ENCODE data around the gene HDGF. TPM values are rescaled to one million over a fixed set of nuclear protein-coding genes. Genes with fewer than 3 reads are reported as not detected.

The HDGF gene
- 100 to 1,000 TPM; 303 to 315 TPM for total RNA-seq

DNA sequence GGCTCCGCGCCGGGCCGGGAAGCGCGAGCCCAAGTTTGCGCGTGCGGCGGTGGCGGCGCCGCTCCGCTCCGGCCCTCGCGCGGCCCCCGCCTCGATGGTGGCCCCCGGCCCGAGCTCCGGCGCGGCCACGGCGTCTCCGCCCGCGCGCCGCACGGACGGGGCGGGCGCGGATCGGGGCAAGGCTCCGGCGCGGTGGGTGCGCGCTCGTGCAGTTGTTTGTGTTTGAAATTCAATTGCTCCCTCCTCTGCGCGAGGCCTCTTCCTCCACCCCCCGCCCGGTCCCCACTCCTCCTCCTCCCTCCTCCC, at the start of gene HDGF:
Gene HDGF, minus strand, starts transcription at position 225 of the 306 bp plus-strand sequence. CDS start 246 bp downstream, outside the sequence.
- ChIA-PET POLR2A (interaction anchor here (0.5 to 3.3 kb wide), 8 partner anchors 10 to 1205 kb away, joined by 3 to 25 read pairs (median 4); partner anchors contain the start of genes ISG20L2, METTL25B, MRPL24 and PRCC), CTCF (interaction anchor here (1.0 to 3.9 kb wide), 7 partner anchors 10 to 141 kb away, joined by 3 to 42 read pairs (median 4); partner anchors contain the start of genes ISG20L2, METTL25B, MRPL24 and PRCC)

GRCh38 chr1:156797212-156797871, 45.9 kb upstream of the HDGF start:
- ChIA-PET POLR2A (no interaction called here), CTCF (interaction anchor here (0.8 to 8.8 kb wide), 8 partner anchors 10 to 94 kb away, joined by 3 to 79 read pairs (median 6); partner anchors contain the start of genes INSRR and NTRK1)

- ChIA-PET POLR2A (no interaction called here), CTCF (interaction anchor here (0.8 to 8.8 kb wide), 6 partner anchors 11 to 94 kb away, joined by 3 to 79 read pairs (median 9); partner anchors contain the start of genes INSRR and NTRK1)
These were observed 45.0 kb upstream of the HDGF start for GRCh38 chr1:156796340-156797097.

DNA sequence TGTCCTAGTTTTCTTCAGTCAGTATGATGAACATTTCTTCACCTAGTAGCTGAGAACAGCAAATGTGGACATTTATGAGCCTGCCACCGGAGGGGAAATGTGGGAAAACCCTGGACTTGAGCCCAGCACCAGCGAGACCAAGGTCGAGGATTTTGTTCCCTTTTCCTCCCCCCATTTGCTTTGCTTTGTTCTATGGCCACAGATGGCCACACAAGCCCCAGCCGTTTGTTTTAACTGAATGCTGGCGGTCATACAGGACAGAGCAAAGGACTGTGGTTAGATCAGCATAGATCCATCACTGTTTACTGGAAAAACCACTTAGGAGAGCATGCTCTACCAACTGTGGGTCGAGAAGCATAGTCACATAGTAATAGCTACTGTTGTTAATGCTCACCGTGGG, 44.3 kb upstream of the HDGF start:
- CTCF ChIA-PET: interaction anchor here (1.0 to 8.8 kb wide), 6 partner anchors 12 to 95 kb away, joined by 3 to 79 read pairs (median 9); partner anchors contain the start of genes INSRR and NTRK1
- POLR2A ChIA-PET: interaction anchor here (1.0 kb wide), 1 partner anchor 27 kb away, joined by 4 read pairs; no protein-coding TSS in a partner anchor

GRCh38 chr1:156795374-156795733, 43.9 kb upstream of the HDGF start:
- ChIA-PET CTCF (interaction anchor here (1.0 to 8.8 kb wide), 6 partner anchors 12 to 106 kb away, joined by 3 to 79 read pairs (median 7); partner anchors contain the start of genes INSRR and NTRK1), POLR2A (interaction anchor here (0.7 to 1.0 kb wide), 2 partner anchors 13 to 27 kb away, joined by 4 to 19 read pairs; no protein-coding TSS in a partner anchor)

GRCh38 chr1:156794506-156795373, 43.3 kb upstream of the HDGF start:
- POLR2A ChIA-PET: interaction anchor here (0.7 to 1.0 kb wide), 2 partner anchors 13 to 26 kb away, joined by 4 to 19 read pairs; no protein-coding TSS in a partner anchor

GRCh38 chr1:156789621-156790318, 38.3 kb upstream of the HDGF start:
- ChIA-PET POLR2A (no interaction called here), CTCF (interaction anchor here (1.6 to 4.0 kb wide), 2 partner anchors 63 to 70 kb away, joined by 7 to 15 read pairs; partner anchors contain the start of gene NTRK1)

More at GRCh38 chr1:156794506-156795373, 43.3 kb upstream of the HDGF start:
- CTCF ChIA-PET: interaction anchor here (0.6 to 8.8 kb wide), 5 partner anchors 31 to 105 kb away, joined by 3 to 79 read pairs (median 3); partner anchors contain the start of genes INSRR and NTRK1

DNA sequence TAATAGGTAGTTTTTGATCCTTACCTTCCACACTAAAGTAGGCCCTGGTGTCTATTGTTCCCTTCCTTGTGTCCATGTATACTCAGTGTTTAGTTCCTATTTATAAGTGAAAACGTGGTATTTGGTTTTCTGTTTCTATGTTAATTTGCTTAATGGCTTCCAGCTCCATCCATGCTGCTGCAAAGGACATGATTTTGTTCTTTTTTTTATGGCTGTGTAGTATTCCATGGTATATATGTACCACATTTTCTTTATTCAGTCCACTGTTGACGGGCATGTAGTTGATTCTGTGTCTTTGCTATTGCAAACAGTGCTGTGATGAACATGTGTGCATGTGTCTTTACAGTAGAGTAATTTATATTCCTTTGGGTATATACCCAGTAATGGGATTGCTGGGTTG, 36.7 kb upstream of the HDGF start:
- CTCF ChIA-PET: interaction anchor here (1.1 to 1.6 kb wide), 3 partner anchors 19 to 101 kb away, joined by 3 to 7 read pairs (median 3); no protein-coding TSS in a partner anchor
- POLR2A ChIA-PET: no interaction called here

- CTCF ChIA-PET: interaction anchor here (0.5 kb wide), 1 partner anchor 22 kb away, joined by 3 read pairs; no protein-coding TSS in a partner anchor
- POLR2A ChIA-PET: no interaction called here
These were observed 35.2 kb upstream of the HDGF start for GRCh38 chr1:156786640-156787039.

DNA sequence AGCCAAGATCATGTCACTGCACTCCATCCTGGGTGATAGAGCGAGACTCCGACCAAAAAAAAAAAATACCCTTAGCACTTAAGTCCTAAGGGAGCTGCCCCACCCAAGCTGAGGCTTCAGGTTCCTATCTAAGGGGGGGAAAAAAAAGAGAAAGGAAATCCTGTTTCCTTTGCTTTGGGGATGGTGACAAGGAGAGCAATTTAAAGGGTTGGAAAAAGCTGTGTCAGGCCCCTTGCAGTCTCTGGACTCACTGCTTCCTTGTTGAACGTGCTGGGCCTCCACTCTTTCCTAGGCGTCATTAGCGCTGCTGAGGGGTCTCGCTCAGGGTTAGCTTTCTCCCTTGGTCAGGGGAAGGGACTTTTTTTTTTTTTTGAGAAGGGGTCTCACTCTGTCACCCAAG, 34.0 kb upstream of the HDGF start:
- POLR2A ChIA-PET: interaction anchor here (0.7 kb wide), 2 partner anchors 8 to 9 kb away, joined by 3 to 10 read pairs; no protein-coding TSS in a partner anchor
- CTCF ChIA-PET: interaction anchor here (0.8 to 1.9 kb wide), 4 partner anchors 14 to 105 kb away, joined by 3 to 6 read pairs (median 4); partner anchors contain the start of gene NTRK1

GRCh38 chr1:156781585-156782186, 30.2 kb upstream of the HDGF start:
- ChIA-PET POLR2A (interaction anchor here (1.6 kb wide), 1 partner anchor 11 kb away, joined by 6 read pairs; no protein-coding TSS in a partner anchor), CTCF (interaction anchor here (1.0 to 2.6 kb wide), 3 partner anchors 9 to 78 kb away, joined by 3 to 7 read pairs (median 3); partner anchors contain the start of gene NTRK1)

DNA sequence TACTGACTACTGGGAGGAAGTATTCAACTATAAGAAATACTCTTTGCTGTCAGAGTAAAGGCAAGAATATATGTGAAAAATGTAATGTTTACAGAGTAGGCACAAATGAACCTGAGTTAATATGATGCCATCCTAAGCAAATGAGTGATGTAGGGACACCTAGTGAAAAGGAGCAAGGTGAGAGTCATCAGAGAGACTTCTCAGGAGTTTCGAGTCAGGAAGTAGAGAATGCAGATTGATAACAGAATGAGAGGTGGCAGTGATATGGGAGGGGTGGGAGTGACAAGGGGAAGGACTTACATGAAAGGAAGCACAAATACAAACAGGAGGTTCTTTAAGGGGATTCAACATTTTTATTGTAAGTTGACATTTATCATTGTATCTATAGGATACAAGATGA, 26.1 kb upstream of the HDGF start:
- ChIA-PET CTCF (interaction anchor here (0.9 to 2.2 kb wide), 2 partner anchors 13 to 82 kb away, joined by 5 to 7 read pairs; no protein-coding TSS in a partner anchor), POLR2A (interaction anchor here (0.5 kb wide), 1 partner anchor 8 kb away, joined by 3 read pairs; no protein-coding TSS in a partner anchor)

- POLR2A ChIA-PET: interaction anchor here (0.5 to 1.0 kb wide), 2 partner anchors 8 to 9 kb away, joined by 3 to 10 read pairs; no protein-coding TSS in a partner anchor
- CTCF ChIA-PET: interaction anchor here (0.9 to 2.2 kb wide), 2 partner anchors 14 to 83 kb away, joined by 5 to 7 read pairs; no protein-coding TSS in a partner anchor
These were observed 25.5 kb upstream of the HDGF start for GRCh38 chr1:156776942-156777341.

- POLR2A ChIA-PET: interaction anchor here (0.7 kb wide), 1 partner anchor 101 kb away, joined by 3 read pairs; no protein-coding TSS in a partner anchor
- CTCF ChIA-PET: interaction anchor here (0.9 kb wide), 1 partner anchor 42 kb away, joined by 3 read pairs; no protein-coding TSS in a partner anchor
These were observed 24.3 kb upstream of the HDGF start for GRCh38 chr1:156775799-156776198.

DNA sequence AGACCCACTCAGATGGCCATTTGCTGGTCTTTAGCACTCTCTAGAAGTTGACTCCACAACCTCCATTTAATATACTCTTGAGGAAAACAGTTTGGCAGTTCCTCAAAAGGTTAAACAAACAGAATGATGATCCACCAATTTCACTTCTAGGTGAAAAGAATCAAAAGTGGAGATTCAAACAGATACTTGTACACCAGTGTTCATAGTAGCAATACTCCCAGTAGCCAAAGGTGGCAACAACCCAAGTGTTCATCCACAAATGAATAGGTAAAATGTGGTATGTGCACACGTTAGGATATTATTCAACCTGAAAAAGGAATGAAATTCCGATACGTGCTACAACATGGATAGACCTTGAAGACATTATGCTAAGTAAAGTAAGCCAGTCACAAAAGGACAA, 22.1 kb upstream of the HDGF start:
- CTCF ChIA-PET: interaction anchor here (1.1 to 1.4 kb wide), 2 partner anchors 84 to 87 kb away, joined by 3 to 5 read pairs; partner anchors contain the start of gene NTRK1
- POLR2A ChIA-PET: no interaction called here

DNA sequence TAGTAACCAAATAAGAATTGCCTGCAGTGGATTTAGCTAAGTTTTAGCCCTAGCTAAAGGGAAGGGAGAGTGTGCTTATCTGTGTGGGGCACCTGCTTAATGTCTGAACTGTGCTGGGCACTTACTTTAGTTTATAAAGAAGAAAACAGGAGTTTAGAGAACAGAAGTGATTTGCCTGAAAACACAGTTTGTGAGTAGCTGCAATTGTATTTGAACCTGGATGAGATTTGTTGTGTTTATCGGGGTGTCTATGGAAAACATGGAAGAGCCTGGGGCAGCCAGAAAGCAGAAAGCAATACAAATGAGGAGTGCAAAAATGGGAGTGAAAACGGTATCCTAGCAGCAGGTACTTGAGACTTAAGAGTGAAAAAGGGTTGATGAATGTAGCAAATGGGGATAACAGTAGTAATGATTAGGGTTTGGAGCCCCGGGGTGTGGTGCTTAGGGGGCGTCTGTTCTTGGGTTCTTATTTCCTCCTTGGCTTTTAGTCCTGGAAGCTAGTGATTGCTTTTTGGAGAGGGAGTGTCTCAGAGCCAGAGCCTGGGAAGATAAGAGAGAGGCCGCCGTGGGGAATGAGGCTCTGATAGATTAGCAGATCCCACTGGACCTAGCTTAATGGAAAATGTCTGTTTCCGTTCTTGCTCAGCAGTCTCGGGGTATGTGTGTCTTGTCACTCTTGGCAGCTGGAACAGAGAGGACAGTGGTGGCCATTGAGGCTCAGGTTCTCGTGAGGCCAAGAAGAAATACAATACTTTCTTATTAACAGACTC, 21.4 kb upstream of the HDGF start:
- CTCF ChIA-PET: interaction anchor here (0.5 to 1.4 kb wide), 4 partner anchors 10 to 87 kb away, joined by 3 to 5 read pairs (median 3); partner anchors contain the start of genes CRABP2 and NTRK1
- POLR2A ChIA-PET: interaction anchor here (1.0 kb wide), 1 partner anchor 87 kb away, joined by 3 read pairs; no protein-coding TSS in a partner anchor

All from activated CD8-positive, alpha-beta memory T cell treated with anti-CD3 and anti-CD28 coated beads for 36 hours (primary cell).